BJ (cell line): ENCODE results near the gene JADE1. TPM values are rescaled to one million over a fixed set of nuclear protein-coding genes. Genes with fewer than 3 reads are reported as not detected.

Experiments used
- CTCF ChIA-PET: fragments of 350-600 bp; formaldehyde crosslinking; extraction: SDS; loops from one replicate; lab custom pipeline; 2021; ENCODE audit warnings: antibody characterized with exemption, inconsistent platforms; lab: Yijun Ruan, JAX
- POLR2A ChIA-PET: fragments of 300-600 bp; sonication (Branson Sonifier 250); formaldehyde crosslinking; extraction: SDS; loops from one replicate; lab custom pipeline; 2021; ENCODE audit warnings: antibody characterized with exemption; lab: Charles Lee
- DNase-seq: peaks from one replicate; pipeline ENCODE4 v3.0.0-alpha.2; 2011; ENCODE audit warnings: low read depth
- H3K27me3 ChIP-seq: 2 replicates; pipeline ENCODE4 v1.6.0; 2011; ENCODE audit warnings: low read length; ENCODE audit not compliant: control insufficient read depth, insufficient read depth
- H3K36me3 ChIP-seq: 2 replicates; pipeline ENCODE4 v1.5.1; 2011; ENCODE audit warnings: low read length; ENCODE audit not compliant: control insufficient read depth, insufficient read depth
- H3K4me3 ChIP-seq: 2 replicates; pipeline ENCODE4 v1.5.1; 2011; ENCODE audit warnings: low read depth, mild to moderate bottlenecking, control low read depth, low read length
- CTCF ChIP-seq: IDR thresholded peaks from 2 replicates; pipeline ENCODE4 v1.5.1; 2011; ENCODE audit warnings: low read depth, mild to moderate bottlenecking, control low read depth, inconsistent platforms, low read length, moderate library complexity; ENCODE audit not compliant: insufficient read depth
- polyA plus RNA-seq: library from polyadenylated mRNA; depleted of rRNA; stranded (reverse); fragments of >200 nt; gene quantifications from 2 replicates; pipeline ENCODE4 v1.2.3, GENCODE V29; 2011

The JADE1 gene
- polyA plus RNA-seq, 1 experiment = 15.4 TPM

GRCh38 chr4:128871948-128872347 lies 62.4 kb downstream of the JADE1 start:
- no peak for TF ChIP-seq CTCF
- ChIA-PET CTCF (interaction anchor here (1.6 kb wide), 1 partner anchor 8 kb away, joined by 6 read pairs; no protein-coding TSS in a partner anchor), POLR2A (interaction anchor here (0.5 to 0.6 kb wide), 2 partner anchors 12 to 418 kb away, joined by 3 read pairs; no protein-coding TSS in a partner anchor)
- no peak overlapping the region for H3K4me3 ChIP-seq
- H3K27me3 ChIP-seq = no peaks in the 10 kb centered on the region
- no peak for DNase-seq
- H3K36me3 ChIP-seq = peaks cover 7% of the 10 kb centered on the region

GRCh38 chr4:128876200-128876599 lies 66.7 kb downstream of the JADE1 start:
- peaks cover 7% of the 10 kb centered on the region for H3K36me3 ChIP-seq
- CTCF ChIA-PET = interaction anchor here (1.3 kb wide), 1 partner anchor 14 kb away, joined by 3 read pairs; no protein-coding TSS in a partner anchor
- no peak for TF ChIP-seq CTCF
- DNase-seq = no peak
- no peak overlapping the region for H3K4me3 ChIP-seq
- POLR2A ChIA-PET = no interaction called here
- no peaks in the 10 kb centered on the region for H3K27me3 ChIP-seq

- TF ChIP-seq CTCF = no peak
- H3K27me3 ChIP-seq = no peaks in the 10 kb centered on the region
- ChIA-PET CTCF (interaction anchor here (1.2 kb wide), 1 partner anchor 13 kb away, joined by 3 read pairs; no protein-coding TSS in a partner anchor), POLR2A (no interaction called here)
- DNase-seq = no peak
- H3K4me3 ChIP-seq = no peak overlapping the region
- H3K36me3 ChIP-seq = no peaks in the 10 kb centered on the region
These were observed 68.4 kb downstream of the JADE1 start for GRCh38 chr4:128877934-128878333.

GRCh38 chr4:128879283-128879682 lies 69.8 kb downstream of the JADE1 start:
- CTCF ChIA-PET = interaction anchor here (1.2 kb wide), 1 partner anchor 451 kb away, joined by 4 read pairs; no protein-coding TSS in a partner anchor

GRCh38 chr4:128879971-128880370 lies 70.5 kb downstream of the JADE1 start:
- H3K4me3 ChIP-seq = no peak overlapping the region
- no peaks in the 10 kb centered on the region for H3K36me3 ChIP-seq
- no peak for TF ChIP-seq CTCF
- ChIA-PET POLR2A (no interaction called here), CTCF (no interaction called here)
- DNase-seq = no peak
- H3K27me3 ChIP-seq = no peaks in the 10 kb centered on the region

More at GRCh38 chr4:128879283-128879682, 69.8 kb downstream of the JADE1 start:
- Histone ChIP-seq H3K4me3 (no peak overlapping the region), H3K27me3 (no peaks in the 10 kb centered on the region), H3K36me3 (no peaks in the 10 kb centered on the region)
- TF ChIP-seq CTCF = no peak
- no peak for DNase-seq
- POLR2A ChIA-PET = no interaction called here
